AG09309 (cell line): ENCODE measurements around the gene GASK1A.

ENCODE experiments used
- DNase-seq: peaks from one replicate; pipeline ENCODE4 v3.0.0-alpha.2; 2010; ENCODE audit warnings: low read depth
- H3K4me3 ChIP-seq: 2 replicates; pipeline ENCODE4 v1.5.1; 2011; ENCODE audit warnings: mild to moderate bottlenecking, low read depth, low read length, moderate library complexity; ENCODE audit not compliant: control insufficient read depth
- CTCF ChIP-seq: IDR thresholded peaks from 2 replicates; pipeline ENCODE4 v1.5.1; 2011; ENCODE audit warnings: mild to moderate bottlenecking, low read depth, low read length, inconsistent platforms; ENCODE audit not compliant: insufficient read depth, control insufficient read depth; ENCODE audit errors: missing control alignments

The GASK1A gene

DNA sequence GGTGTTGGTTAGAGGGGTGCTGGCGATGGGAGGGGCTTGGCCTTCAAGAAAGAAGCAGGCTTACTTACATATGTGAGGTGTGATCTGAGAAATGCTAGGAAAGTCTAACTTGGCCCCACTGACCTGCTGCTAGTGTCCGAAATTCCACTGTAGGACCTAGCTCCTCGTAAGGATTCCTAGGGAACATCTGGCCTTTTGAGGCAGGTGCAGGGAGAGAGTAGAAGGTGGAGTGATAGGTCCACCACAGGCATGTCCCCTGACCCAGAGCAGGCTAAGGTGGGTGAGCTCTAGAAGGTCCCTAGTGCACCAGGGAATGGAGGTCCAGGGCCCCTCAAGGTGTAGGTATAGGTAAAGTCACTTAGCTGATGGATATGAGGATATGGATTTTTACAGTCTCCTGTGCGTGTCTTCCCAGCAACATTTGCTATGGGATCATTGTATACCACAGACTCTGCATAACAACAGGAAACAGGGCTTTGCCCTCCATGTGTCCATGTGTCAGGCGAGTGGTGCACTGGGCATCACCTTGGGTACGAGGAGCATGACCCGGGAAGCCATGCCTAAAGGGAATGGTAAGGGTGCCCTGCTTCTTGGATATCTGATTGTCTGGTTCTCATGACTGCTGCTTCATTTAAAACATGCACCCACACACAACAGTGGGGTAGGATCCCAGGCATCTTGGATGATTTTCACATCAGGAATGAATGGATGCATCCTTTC, 94.2 kb downstream of the GASK1A start:
- no peak for DNase-seq
- TF ChIP-seq CTCF: no peak
- no peak overlapping the region for H3K4me3 ChIP-seq

DNA sequence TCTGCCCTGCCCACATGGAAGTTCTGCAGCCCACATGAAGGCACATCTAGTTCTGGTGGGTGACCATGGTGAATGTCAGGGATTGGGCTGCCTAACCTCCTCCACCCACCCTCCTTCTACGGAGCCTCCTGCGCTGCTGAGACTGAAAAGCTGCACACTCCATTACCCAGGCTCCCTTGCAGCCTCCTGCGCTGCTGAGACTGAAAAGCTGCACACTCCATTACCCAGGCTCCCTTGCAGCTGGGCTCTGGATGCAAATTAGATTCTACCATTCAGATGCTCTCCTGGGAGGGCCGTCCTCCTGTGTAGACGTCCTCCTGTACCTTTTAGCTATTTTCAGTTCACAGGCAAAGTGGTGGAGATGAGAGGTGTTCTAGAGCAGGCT, 94.7 kb downstream of the GASK1A start:
- no peak overlapping the region for H3K4me3 ChIP-seq
- no peak for DNase-seq
- no peak for TF ChIP-seq CTCF

DNA sequence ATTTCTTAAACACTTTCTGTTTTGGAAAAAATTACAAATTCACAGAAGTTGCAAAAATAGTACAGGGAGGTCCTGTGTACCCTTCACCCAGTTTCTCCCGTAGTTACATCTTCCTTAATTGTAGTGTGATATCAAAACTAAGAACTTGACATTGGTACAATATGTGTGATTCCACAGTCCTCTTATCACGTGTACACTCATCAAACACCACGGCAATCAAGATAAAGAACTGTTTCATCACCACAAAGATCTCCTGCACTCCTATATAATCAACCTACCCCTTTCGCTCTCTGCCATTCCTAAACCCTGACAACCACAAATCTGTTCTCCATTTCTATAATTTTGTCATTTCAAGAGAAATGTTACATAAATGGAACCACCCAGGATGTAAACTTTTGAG, 95.4 kb downstream of the GASK1A start:
- H3K4me3 ChIP-seq: no peak overlapping the region
- no peak for TF ChIP-seq CTCF
- DNase-seq: no peak

DNA sequence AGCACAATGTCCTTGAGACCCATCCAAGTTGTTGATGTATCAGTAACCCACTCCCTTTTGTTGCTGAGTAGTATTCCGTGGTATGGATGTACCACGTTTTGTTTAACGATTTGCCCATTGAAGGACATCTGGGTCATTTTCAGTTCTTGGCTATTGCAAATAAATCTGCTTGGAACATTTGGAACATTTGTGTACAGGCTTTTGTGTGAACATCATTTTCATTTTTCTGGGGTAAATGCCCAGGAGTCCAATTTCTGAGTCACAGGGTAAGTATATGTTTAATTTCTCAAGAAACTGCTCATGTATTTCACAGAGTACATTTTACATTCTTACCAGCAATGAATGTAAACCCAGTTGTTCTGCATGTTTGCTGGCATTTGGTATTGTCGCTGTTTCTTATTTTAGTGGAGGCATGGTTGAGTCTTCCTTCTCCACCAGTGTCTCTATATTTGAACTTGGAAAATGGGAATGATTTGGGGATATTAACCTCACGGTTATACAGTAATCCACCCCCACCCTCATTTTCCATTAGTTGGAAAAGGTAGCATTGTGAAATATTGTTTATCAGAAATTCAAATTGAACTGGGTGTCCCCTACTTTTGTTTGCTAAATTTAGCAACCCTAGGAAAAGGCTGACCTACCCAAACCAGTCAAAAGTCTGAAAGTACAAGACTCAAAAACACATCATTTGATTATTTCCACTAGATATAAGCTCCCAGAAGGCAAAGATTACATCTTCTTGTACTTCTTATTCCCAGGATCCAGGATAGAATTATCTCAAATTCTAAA, 96.0 kb downstream of the GASK1A start:
- no peak overlapping the region for H3K4me3 ChIP-seq
- DNase-seq: no peak
- no peak for TF ChIP-seq CTCF

- DNase-seq: no peak
- no peak for TF ChIP-seq CTCF
- H3K4me3 ChIP-seq: no peak overlapping the region
Observed at GRCh38 chr3:43075904-43076661, 97.0 kb downstream of the GASK1A start.

- no peak for TF ChIP-seq CTCF
- no peak for DNase-seq
- no peak overlapping the region for H3K4me3 ChIP-seq
Observed at GRCh38 chr3:43076857-43077256, 97.7 kb downstream of the GASK1A start.
